H9 (cell line): Measurements from ENCODE around the gene CSRP1. TPM values are rescaled to one million over a fixed set of nuclear protein-coding genes. Genes with fewer than 3 reads are reported as not detected.

Experiments used
- DNase-seq: peaks from one replicate; pipeline ENCODE4 v3.0.0-alpha.2; 2017
- H2AFZ ChIP-seq: one replicate; pipeline ENCODE4 v1.6.1; 2013; ENCODE audit warnings: mild to moderate bottlenecking, low read length, control low read depth, moderate library complexity
- H2AK5ac ChIP-seq: 2 replicates; pipeline ENCODE4 v1.6.1; 2013; ENCODE audit warnings: low read length, control low read depth, mixed read lengths; ENCODE audit not compliant: insufficient read length
- H2BK120ac ChIP-seq: one replicate; pipeline ENCODE4 v1.6.1; 2013; ENCODE audit warnings: low read depth, mild to moderate bottlenecking, low read length, control low read depth, inconsistent platforms; ENCODE audit not compliant: poor library complexity, severe bottlenecking
- H2BK12ac ChIP-seq: 2 replicates; pipeline ENCODE4 v1.6.1; 2013; ENCODE audit warnings: low read length, control low read depth, mixed read lengths, low read depth; ENCODE audit not compliant: insufficient read length
- H2BK15ac ChIP-seq: 2 replicates; pipeline ENCODE4 v1.6.1; 2013; ENCODE audit warnings: low read depth, low read length, control low read depth
- H2BK20ac ChIP-seq: one replicate; pipeline ENCODE4 v1.6.1; 2013; ENCODE audit warnings: low read depth, mild to moderate bottlenecking, low read length, control low read depth, inconsistent platforms; ENCODE audit not compliant: poor library complexity, severe bottlenecking
- H2BK5ac ChIP-seq: 2 replicates; pipeline ENCODE4 v1.6.1; 2013; ENCODE audit warnings: low read length, control low read depth, mixed read lengths; ENCODE audit not compliant: insufficient read length
- H3K14ac ChIP-seq: 2 replicates; pipeline ENCODE4 v1.6.1; 2013; ENCODE audit warnings: low read length, control low read depth; ENCODE audit not compliant: insufficient read depth
- H3K18ac ChIP-seq: 2 replicates; pipeline ENCODE4 v1.6.1; 2013; ENCODE audit warnings: low read depth, mild to moderate bottlenecking, mixed read lengths, low read length, control low read depth; ENCODE audit not compliant: insufficient read length
- H3K23ac ChIP-seq: 2 replicates; pipeline ENCODE4 v1.6.1; 2013; ENCODE audit warnings: low read length, control low read depth, mixed read lengths, low read depth; ENCODE audit not compliant: insufficient read length
- H3K23me2 ChIP-seq: 2 replicates; pipeline ENCODE4 v1.6.1; 2013; ENCODE audit warnings: low read depth, mild to moderate bottlenecking, mixed read lengths, low read length, control low read depth; ENCODE audit not compliant: insufficient read length, poor library complexity, severe bottlenecking
- H3K27ac ChIP-seq: 2 replicates; pipeline ENCODE4 v1.5.1; 2013; ENCODE audit warnings: low read length, control low read depth, mixed read lengths, low read depth; ENCODE audit not compliant: insufficient read length
- H3K27me3 ChIP-seq: 2 replicates; pipeline ENCODE4 v1.6.1; 2013; ENCODE audit warnings: low read length, control low read depth, inconsistent platforms; ENCODE audit not compliant: insufficient read depth
- H3K4ac ChIP-seq: 2 replicates; pipeline ENCODE4 v1.6.1; 2013; ENCODE audit warnings: low read depth, mild to moderate bottlenecking, control low read depth, inconsistent platforms, low read length, moderate library complexity
- H3K4me1 ChIP-seq: 2 replicates; pipeline ENCODE4 v1.6.1; 2013; ENCODE audit warnings: low read length, control low read depth, inconsistent platforms; ENCODE audit not compliant: insufficient read depth
- H3K4me2 ChIP-seq: 2 replicates; pipeline ENCODE4 v1.6.1; 2013; ENCODE audit warnings: low read length, control low read depth, mixed read lengths; ENCODE audit not compliant: insufficient read length, insufficient read depth
- H3K56ac ChIP-seq: 2 replicates; pipeline ENCODE4 v1.6.1; 2013; ENCODE audit warnings: low read depth, mild to moderate bottlenecking, mixed read lengths, low read length, control low read depth; ENCODE audit not compliant: insufficient read length
- H3K79me1 ChIP-seq: 2 replicates; pipeline ENCODE4 v1.6.1; 2013; ENCODE audit warnings: low read depth, mild to moderate bottlenecking, moderate library complexity, low read length, control low read depth, inconsistent platforms; ENCODE audit not compliant: insufficient read depth, poor library complexity, severe bottlenecking
- H3K79me2 ChIP-seq: 2 replicates; pipeline ENCODE4 v1.6.1; 2013; ENCODE audit warnings: low read length, control low read depth, inconsistent platforms; ENCODE audit not compliant: insufficient read depth
- H3K9ac ChIP-seq: 2 replicates; pipeline ENCODE4 v1.6.1; 2013; ENCODE audit warnings: low read length, control low read depth, mixed read lengths; ENCODE audit not compliant: insufficient read length; ENCODE audit errors: extremely low read depth
- H3K9me3 ChIP-seq: one replicate; pipeline ENCODE4 v1.6.1; 2013; ENCODE audit warnings: low read depth, low read length, inconsistent platforms; ENCODE audit not compliant: control insufficient read depth
- H3T11ph ChIP-seq: one replicate; pipeline ENCODE4 v1.6.1; 2013; ENCODE audit warnings: mild to moderate bottlenecking, low read length, control low read depth, inconsistent platforms
- H4K20me1 ChIP-seq: one replicate; pipeline ENCODE4 v1.6.1; 2013; ENCODE audit not compliant: control insufficient read depth, insufficient read length, insufficient read depth
- H4K5ac ChIP-seq: 2 replicates; pipeline ENCODE4 v1.6.1; 2013; ENCODE audit warnings: low read depth, mild to moderate bottlenecking, mixed read lengths, low read length, control low read depth; ENCODE audit not compliant: insufficient read length
- H4K8ac ChIP-seq: replicated peaks from 2 replicates; pipeline ENCODE4 v1.6.1; 2013; ENCODE audit warnings: low read length, control low read depth, mixed read lengths, low read depth; ENCODE audit not compliant: insufficient read length
- H4K91ac ChIP-seq: 2 replicates; pipeline ENCODE4 v1.6.1; 2013; ENCODE audit warnings: low read depth, mild to moderate bottlenecking, moderate library complexity, mixed read lengths, low read length, control low read depth; ENCODE audit not compliant: insufficient read length
- H3K27ac Mint-ChIP-seq, 3 experiments: 2 replicates in 2 of 3; 3 replicates in 1 of 3; pipeline ENCODE4 v1.8.0; 2020 to 2021; ENCODE audit warnings: mixed read lengths in 3 of 3, mild to moderate bottlenecking in 1 of 3, moderate library complexity in 1 of 3
- H3K27me3 Mint-ChIP-seq: 2 replicates; pipeline ENCODE4 v1.8.0; 2021; ENCODE audit warnings: low read depth, mild to moderate bottlenecking, moderate library complexity, mixed read lengths
- H3K36me3 Mint-ChIP-seq, 3 experiments: 2 replicates in 2 of 3; 3 replicates in 1 of 3; pipeline ENCODE4 v1.8.0; 2020 to 2021; ENCODE audit warnings: low read depth in 3 of 3, mixed read lengths in 3 of 3; ENCODE audit not compliant: insufficient read depth in 1 of 3
- H3K4me1 Mint-ChIP-seq, 2 experiments: 2 replicates each; pipeline ENCODE4 v1.8.0; 2020; ENCODE audit warnings: mixed read lengths in 2 of 2
- H3K4me3 Mint-ChIP-seq, 2 experiments: 2 replicates in 1 of 2; 3 replicates in 1 of 2; pipeline ENCODE4 v1.8.0; 2020 to 2021; ENCODE audit warnings: mild to moderate bottlenecking in 2 of 2, mixed read lengths in 2 of 2, moderate library complexity in 1 of 2
- H3K9me3 Mint-ChIP-seq, 2 experiments: 2 replicates in 1 of 2; 3 replicates in 1 of 2; pipeline ENCODE4 v1.8.0; 2020; ENCODE audit warnings: mild to moderate bottlenecking in 2 of 2, mixed read lengths in 2 of 2, moderate library complexity in 1 of 2
- CTCF ChIP-seq: fragments of 200-600 bp; sonication (generic); conservative IDR thresholded peaks from 3 replicates; pipeline ENCODE4 v1.8.0; 2021; ENCODE audit warnings: antibody characterized with exemption, mild to moderate bottlenecking
- WGBS: extraction: QIAGEN DNeasy Blood & Tissue Kit; methylation state at CpG from one replicate; pipeline ENCODE4 v1.1.7; 2013; ENCODE audit warnings: missing lambda C conversion rate, low lambda C conversion rate, mixed read lengths; ENCODE audit not compliant: insufficient read length; ENCODE audit errors: extremely low coverage; 5-methylcytosine and 5-hydroxymethylcytosine counted together
- total RNA-seq: library from RNA; stranded (reverse); gene quantifications from 2 replicates; pipeline ENCODE4 v1.2.1, GENCODE V29; 2021

The CSRP1 gene
- total RNA-seq, 1 experiment from 2014 or later: 0.44 TPM

DNA sequence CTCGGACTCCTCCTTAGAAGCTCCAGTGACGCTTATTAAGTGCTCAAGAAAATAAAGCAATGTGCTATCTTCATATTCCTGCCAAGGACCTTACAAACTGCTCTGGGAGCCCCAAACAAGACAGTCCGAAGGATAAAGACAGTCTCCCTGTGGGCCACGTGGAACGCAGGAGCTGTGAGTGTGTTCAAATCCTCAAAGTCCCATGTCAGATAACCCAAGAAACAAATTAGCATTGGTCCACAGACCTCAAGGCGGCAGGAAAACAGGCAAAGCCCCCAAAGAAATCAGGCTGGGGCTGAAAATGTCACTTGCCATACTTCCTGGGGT is 29.0 kb upstream of the CSRP1 start:
- no peak overlapping the region for H3K23ac ChIP-seq
- peaks cover 5% of the 10 kb centered on the region for H3K4me1 ChIP-seq
- H3K9me3 ChIP-seq: no peaks in the 10 kb centered on the region
- no peak overlapping the region for H2BK12ac ChIP-seq
- no peak overlapping the region for H2BK20ac ChIP-seq
- H3K23me2 ChIP-seq: peaks cover 23% of the 10 kb centered on the region
- H3K4me2 ChIP-seq: no peak overlapping the region
- no peak overlapping the region for H2AFZ ChIP-seq
- H4K8ac ChIP-seq: no peak overlapping the region
- H2BK15ac ChIP-seq: no peak overlapping the region
- H2BK5ac ChIP-seq: no peak overlapping the region
- peak overlapping the region in 1 of 3 experiments; percentile 42; a peak in 1 of 7 replicates for H3K27ac Mint-ChIP-seq
- no peak overlapping the region for H3K14ac ChIP-seq
- no peak for TF ChIP-seq CTCF
- no peak overlapping the region for H3K4ac ChIP-seq
- peaks cover 22 to 43% of the 10 kb centered on the region in 2 experiments for H3K4me1 Mint-ChIP-seq
- H4K5ac ChIP-seq: no peak overlapping the region
- no peak overlapping the region for H3K4me3 Mint-ChIP-seq
- peaks cover 7% of the 10 kb centered on the region; the same call in 1 of the 2 replicates for H3K27me3 ChIP-seq
- no peaks in the 10 kb centered on the region for H3K79me2 ChIP-seq
- no peak overlapping the region for H2BK120ac ChIP-seq
- DNase-seq: no peak
- WGBS: no CpG with 5 or more reads among the region's 6 CpGs
- H3K18ac ChIP-seq: no peak overlapping the region
- H3K56ac ChIP-seq: no peak overlapping the region
- H3T11ph ChIP-seq: no peak overlapping the region
- no peaks in the 10 kb centered on the region for H3K36me3 Mint-ChIP-seq
- no peaks in the 10 kb centered on the region; a peak in 1 of 5 replicates for H3K9me3 Mint-ChIP-seq
- H3K27ac ChIP-seq: no peak overlapping the region
- H4K20me1 ChIP-seq: no peaks in the 10 kb centered on the region
- H3K79me1 ChIP-seq: no peaks in the 10 kb centered on the region
- H3K9ac ChIP-seq: no peak overlapping the region
- H4K91ac ChIP-seq: no peak overlapping the region
- H3K27me3 Mint-ChIP-seq: peaks cover 60% of the 10 kb centered on the region
- H2AK5ac ChIP-seq: no peak overlapping the region
